Left lung (tissue), 10 donors: ENCODE data around the gene FBRSL1. TPM values are rescaled to one million over a fixed set of nuclear protein-coding genes. Genes with fewer than 3 reads are reported as not detected.

Experiments
- ATAC-seq: fragments of 200-7000 bp; cut with Tn5 transposase; one replicate; pipeline ENCODE4 v1.9.1; 2020; ENCODE audit warnings: moderate library complexity
- DNase-seq, 4 donors: peaks; one replicate each; pipeline ENCODE4 v3.0.0-alpha.2; 2013 to 2020
- H3K27ac ChIP-seq, 2 donors: fragments of 200-600 bp; sonication (generic) in 1 of 2; one replicate each; pipeline versions ENCODE4 v1.5.0 to v1.8.0; 2020 to 2021
- H3K27me3 ChIP-seq, 2 donors: fragments of 200-600 bp; sonication (generic) in 1 of 2; one replicate each; pipeline versions ENCODE4 v1.5.0 to v1.8.0; 2020 to 2021
- H3K36me3 ChIP-seq, 2 donors: fragments of 200-600 bp; sonication (generic) in 1 of 2; one replicate each; pipeline versions ENCODE4 v1.5.0 to v1.8.0; 2020 to 2021
- H3K4me1 ChIP-seq, 2 donors: fragments of 200-600 bp; one replicate each; pipeline ENCODE4 v1.8.0; 2021
- H3K4me3 ChIP-seq, 2 donors: fragments of 200-600 bp; sonication (generic) in 1 of 2; one replicate each; pipeline versions ENCODE4 v1.5.0 to v1.8.0; 2020 to 2021; ENCODE audit warnings: mild to moderate bottlenecking in 1 of 2
- H3K9me3 ChIP-seq, 2 donors: fragments of 200-600 bp; sonication (generic) in 1 of 2; one replicate each; pipeline versions ENCODE4 v1.5.0 to v1.8.0; 2020 to 2021
- CTCF ChIP-seq, 2 donors: fragments of 200-600 bp; sonication (generic) in 1 of 2; IDR thresholded peaks; one replicate each; pipeline versions ENCODE4 v1.5.0 to v1.8.0; 2021; ENCODE audit warnings: antibody characterized with exemption in 2 of 2
- intact Hi-C, 2 donors: fragments of 100-400 bp; cut with DNase I; formaldehyde crosslinking; loops; one replicate each; pipeline versions ENCODE4 v1.11.2 to v1.14.2; 2022
- polyA plus RNA-seq, 6 donors: library from polyadenylated mRNA; unstranded; fragments of 120-200 nt; gene quantifications; one replicate each; pipeline ENCODE4 v1.2.1, GENCODE V29; 2013; ENCODE audit not compliant: insufficient read length in 6 of 6
- total RNA-seq, 2 donors: library from RNA; stranded (reverse); fragmentation: NEBNext Ultra II Directional; extraction: Animal tissue kit (Norgen Biotek cat#: 25700); gene quantifications; one replicate each; pipeline ENCODE4 v1.2.1, GENCODE V29; 2021
- donor health status: DM: no; HTN: yes; CAD: no.
- donor health status: DM: no; HTN: no; CAD: no.

FBRSL1 gene
- total and polyA plus RNA-seq, 8 donors, result 44.7 to 113 (median 83.9) TPM

GRCh38 chr12:132466241-132467201, 23.4 kb upstream of the FBRSL1 start:
- peak; percentile 47 for ATAC-seq
- Histone ChIP-seq H3K27ac (no peak overlapping the region), H3K9me3 (no peaks in the 10 kb centered on the region), H3K36me3 (no peaks in the 10 kb centered on the region), H3K4me1 (peaks cover 0 to 4% of the 10 kb centered on the region in 2 donors), H3K4me3 (no peak overlapping the region), H3K27me3 (peaks cover 0 to 54% of the 10 kb centered on the region in 2 donors)
- DNase-seq, result peak in 3 of 4 donors; percentile 55 to 85 (median 70)
- intact Hi-C loops, result no loop called here
- TF ChIP-seq CTCF (IDR thresholded peaks at IDR 0.05), result no peak

- intact Hi-C loops, result no loop called here
- Histone ChIP-seq H3K9me3 (no peaks in the 10 kb centered on the region), H3K4me3 (no peak overlapping the region), H3K27me3 (peaks cover 0 to 49% of the 10 kb centered on the region in 2 donors), H3K36me3 (no peaks in the 10 kb centered on the region), H3K4me1 (peaks cover 0 to 4% of the 10 kb centered on the region in 2 donors), H3K27ac (no peak overlapping the region)
- DNase-seq, result peak in 1 of 4 donors; percentile 4
- ATAC-seq, result no peak
- TF ChIP-seq CTCF (IDR thresholded peaks at IDR 0.05), result no peak
Measured at GRCh38 chr12:132467511-132467910, 22.4 kb upstream of the FBRSL1 start.

GRCh38 chr12:132469423-132469822, 20.5 kb upstream of the FBRSL1 start:
- H3K27ac ChIP-seq, result no peak overlapping the region
- H3K36me3 ChIP-seq, result no peaks in the 10 kb centered on the region
- H3K4me3 ChIP-seq, result no peak overlapping the region
- peaks cover 0 to 4% of the 10 kb centered on the region in 2 donors for H3K4me1 ChIP-seq
- no peaks in the 10 kb centered on the region for H3K9me3 ChIP-seq
- ATAC-seq (no peak), DNase-seq (no peak)
- no peak for TF ChIP-seq CTCF (IDR thresholded peaks at IDR 0.05)
- peaks cover 0 to 49% of the 10 kb centered on the region in 2 donors for H3K27me3 ChIP-seq
- intact Hi-C loops, result no loop called here

GRCh38 chr12:132470397-132470796, 19.6 kb upstream of the FBRSL1 start:
- TF ChIP-seq CTCF (IDR thresholded peaks at IDR 0.05), result no peak
- peaks cover 0 to 4% of the 10 kb centered on the region in 2 donors for H3K4me1 ChIP-seq
- H3K4me3 ChIP-seq, result no peak overlapping the region
- H3K27me3 ChIP-seq, result peaks cover 0 to 41% of the 10 kb centered on the region in 2 donors
- H3K9me3 ChIP-seq, result no peaks in the 10 kb centered on the region
- H3K36me3 ChIP-seq, result no peaks in the 10 kb centered on the region
- no peak overlapping the region for H3K27ac ChIP-seq
- intact Hi-C loops, result no loop called here
- ATAC-seq, result no peak
- DNase-seq, result no peak
